Dermis blood vessel endothelial cell (primary cell): Measurements from ENCODE around the gene CRIP3. TPM values are rescaled to one million over a fixed set of nuclear protein-coding genes. Genes with fewer than 3 reads are reported as not detected.
"Not testable (repeated sequence)": the region's sequence is repeated elsewhere in the genome, so short reads cannot be mapped to it uniquely, and the experiment has no call there.

Source experiments
- DNase-seq: peaks from one replicate; pipeline ENCODE4 v3.0.0; 2010
- total RNA-seq: library from RNA; depleted of rRNA; stranded (reverse); fragments of >200 nt; gene quantifications from 2 replicates; pipeline ENCODE4 v1.2.3, GENCODE V29; 2014

CRIP3 gene
- total RNA-seq, 1 donor from 2014 or later, result 0.34 TPM

DNA sequence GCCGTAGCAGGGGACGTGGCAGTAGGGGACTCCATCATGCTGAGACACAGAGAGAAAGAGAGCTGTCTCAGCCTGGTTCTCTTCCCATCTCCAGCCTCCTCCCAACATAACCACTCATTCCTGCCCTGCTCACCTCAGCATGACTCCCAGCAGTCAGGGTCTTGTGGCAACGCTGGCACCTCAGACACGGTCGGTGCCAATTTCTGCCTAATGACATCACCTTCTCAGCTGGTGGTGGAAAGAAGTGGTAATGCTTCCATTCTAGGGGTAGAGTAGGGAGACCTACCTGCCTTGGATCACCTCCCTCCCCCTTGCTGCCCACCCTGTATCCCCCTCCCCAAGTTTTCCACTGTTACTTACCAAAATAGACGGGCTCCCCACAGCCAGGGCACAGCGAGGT, 2.5 kb downstream of the CRIP3 start:
- no peak for DNase-seq

DNA sequence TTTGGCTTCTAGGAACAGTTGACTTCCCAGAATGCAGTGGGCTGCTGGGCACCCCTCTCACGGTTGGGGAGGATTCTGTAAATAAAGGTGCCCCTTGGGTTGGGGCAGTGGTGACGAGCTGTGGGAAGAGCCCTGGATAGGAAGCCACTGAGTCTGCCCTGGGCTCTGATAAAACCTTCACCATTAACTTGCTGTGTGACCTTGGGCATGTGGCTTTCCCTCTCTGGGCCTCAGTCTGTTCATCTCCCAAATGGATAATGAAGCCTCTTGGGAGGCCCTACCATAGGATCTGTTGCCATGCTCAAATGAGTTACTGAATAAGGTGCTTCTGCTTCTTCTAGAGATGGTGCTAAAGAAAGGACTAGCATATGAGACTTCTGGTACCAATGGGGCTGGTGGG, 3.7 kb downstream of the CRIP3 start:
- no peak for DNase-seq

DNA sequence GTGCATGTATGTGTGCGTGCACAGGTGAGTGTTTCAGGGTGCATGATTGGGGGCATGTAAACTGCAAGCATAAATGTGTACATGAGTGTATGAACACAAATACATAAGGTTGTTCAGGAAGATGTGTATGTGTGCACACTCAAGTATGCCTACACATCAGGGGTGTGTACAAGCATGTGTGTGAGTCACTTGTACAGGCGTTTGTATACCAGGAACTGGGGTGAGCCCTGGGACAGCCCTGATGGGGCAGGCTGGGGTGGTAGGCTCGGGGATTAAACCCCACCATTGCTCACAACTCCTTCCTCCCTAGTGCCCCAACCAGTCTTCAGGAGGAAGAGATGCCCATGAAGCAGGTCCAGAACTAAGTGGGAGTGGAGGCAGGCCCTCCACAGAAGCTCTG, 4.3 kb downstream of the CRIP3 start:
- DNase-seq, result no peak

DNA sequence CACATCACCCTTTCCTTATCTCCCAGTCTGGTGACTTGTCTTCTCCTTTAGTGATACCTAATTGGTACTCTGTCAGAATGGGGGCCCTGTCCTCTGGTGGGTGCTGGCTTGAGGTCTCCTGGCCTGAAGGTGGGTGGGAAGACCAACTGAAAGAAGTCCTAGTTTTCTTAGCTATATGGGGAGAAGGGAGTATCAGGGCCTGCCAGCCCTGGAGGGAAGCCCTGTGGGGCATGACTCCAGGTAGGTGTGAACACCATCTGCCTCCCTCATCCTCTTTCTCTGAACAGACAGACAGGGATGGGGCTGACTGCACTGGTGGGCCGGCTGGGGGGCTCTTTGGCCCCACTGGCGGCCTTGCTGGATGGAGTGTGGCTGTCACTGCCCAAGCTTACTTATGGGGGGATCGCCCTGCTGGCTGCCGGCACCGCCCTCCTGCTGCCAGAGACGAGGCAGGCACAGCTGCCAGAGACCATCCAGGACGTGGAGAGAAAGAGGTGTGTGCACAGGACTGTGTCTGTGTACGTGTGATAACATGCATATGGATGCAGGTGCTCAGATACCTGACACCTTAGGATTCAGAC, 4.8 kb downstream of the CRIP3 start:
- no peak for DNase-seq

DNA sequence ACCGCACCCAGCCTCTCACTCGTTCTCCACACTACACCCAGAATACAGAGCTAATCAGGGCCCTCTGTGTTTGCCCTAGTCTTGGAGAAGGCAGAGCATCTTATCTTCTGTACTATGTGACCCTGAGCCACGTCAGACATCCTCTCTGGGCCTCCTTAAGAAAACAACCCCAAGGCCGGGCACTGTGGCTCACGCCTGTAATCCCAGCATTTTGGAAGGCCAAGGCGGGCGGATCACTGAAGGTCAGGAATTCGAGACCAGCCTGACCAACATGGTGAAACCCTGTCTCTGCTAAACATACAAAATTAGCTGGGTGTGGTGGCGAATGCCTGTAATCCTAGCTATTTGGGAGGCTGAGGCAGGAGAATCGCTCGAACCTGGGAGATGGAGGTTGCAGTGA, 5.6 kb downstream of the CRIP3 start:
- not testable (repeated sequence) for DNase-seq

DNA sequence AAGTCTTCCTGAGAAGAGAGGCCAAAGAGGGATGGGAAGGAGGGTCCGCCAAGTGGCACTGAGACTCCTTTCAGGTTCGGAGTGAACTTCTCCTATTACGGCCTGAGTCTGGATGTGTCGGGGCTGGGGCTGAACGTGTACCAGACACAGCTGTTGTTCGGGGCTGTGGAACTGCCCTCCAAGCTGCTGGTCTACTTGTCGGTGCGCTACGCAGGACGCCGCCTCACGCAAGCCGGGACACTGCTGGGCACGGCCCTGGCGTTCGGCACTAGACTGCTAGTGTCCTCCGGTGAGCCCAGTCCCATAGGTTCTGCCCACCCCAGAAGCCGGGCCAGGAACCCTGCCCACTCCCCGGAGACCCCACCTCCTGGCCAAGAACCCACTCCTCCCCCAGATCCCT, 6.5 kb downstream of the CRIP3 start:
- no peak for DNase-seq

DNA sequence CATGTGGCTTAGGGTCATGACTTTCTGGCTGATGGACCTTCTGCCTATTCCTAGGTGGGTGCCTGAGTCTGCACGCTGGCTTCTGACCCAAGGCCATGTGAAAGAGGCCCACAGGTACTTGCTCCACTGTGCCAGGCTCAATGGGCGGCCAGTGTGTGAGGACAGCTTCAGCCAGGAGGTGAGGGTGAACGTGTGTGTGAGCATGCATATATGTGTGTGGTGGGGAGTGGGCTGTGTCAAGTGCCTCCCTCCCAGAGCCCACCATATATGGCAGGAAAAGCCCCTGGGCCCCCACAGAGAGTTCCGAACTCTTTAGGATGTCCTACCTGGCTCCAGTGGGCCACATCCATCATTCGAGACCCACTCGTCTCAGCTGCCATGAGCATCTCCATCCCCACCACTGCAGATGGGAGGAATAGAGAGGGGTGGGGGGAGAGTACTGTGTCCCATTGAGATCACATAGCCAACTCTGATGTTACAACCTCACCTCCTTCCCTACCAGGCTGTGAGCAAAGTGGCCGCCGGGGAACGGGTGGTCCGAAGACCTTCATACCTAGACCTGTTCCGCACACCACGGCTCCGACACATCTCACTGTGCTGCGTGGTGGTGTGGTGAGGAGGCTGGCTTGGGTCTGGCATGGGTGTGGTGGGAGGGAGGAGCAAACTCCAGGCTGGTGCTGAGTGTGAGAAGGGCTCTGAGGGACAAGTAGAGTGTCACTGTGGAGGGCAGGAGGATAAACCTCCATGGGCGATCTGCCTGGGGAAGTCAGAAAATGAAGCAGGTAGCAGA, 7.3 kb downstream of the CRIP3 start:
- no peak for DNase-seq

DNA sequence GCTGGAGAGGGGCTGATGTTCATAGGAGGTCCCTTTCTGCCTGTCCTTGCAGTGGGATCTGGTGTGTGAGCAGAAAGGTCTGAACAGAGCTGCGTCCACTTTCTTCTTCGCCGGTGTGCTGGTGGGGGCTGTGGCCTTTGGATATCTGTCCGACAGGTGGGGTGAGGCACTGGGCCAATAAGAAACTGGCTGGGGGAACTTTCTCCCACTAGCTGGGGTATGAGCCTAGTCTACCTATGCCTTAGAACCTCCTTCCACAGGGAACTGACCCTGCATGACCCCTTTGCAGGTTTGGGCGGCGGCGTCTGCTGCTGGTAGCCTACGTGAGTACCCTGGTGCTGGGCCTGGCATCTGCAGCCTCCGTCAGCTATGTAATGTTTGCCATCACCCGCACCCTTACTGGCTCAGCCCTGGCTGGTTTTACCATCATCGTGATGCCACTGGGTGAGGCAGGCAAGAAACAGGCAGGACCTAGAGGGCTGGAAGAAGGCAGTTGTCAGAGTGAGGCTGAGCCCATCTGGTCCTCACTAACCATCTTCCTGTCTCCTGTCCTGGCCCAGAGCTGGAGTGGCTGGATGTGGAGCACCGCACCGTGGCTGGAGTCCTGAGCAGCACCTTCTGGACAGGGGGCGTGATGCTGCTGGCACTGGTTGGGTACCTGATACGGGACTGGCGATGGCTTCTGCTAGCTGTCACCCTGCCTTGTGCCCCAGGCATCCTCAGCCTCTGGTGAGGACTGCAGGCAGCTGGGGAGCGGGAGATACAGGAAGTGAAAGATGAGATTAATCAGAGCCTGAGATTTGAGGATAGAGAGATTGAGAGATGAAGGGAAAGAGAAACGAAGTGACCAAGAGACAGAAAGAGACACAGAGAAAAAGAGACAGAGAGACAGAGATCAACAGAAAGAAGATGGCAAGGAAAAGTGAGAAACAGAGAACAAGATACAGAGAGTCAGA, 9.0 kb downstream of the CRIP3 start:
- no peak for DNase-seq

DNA sequence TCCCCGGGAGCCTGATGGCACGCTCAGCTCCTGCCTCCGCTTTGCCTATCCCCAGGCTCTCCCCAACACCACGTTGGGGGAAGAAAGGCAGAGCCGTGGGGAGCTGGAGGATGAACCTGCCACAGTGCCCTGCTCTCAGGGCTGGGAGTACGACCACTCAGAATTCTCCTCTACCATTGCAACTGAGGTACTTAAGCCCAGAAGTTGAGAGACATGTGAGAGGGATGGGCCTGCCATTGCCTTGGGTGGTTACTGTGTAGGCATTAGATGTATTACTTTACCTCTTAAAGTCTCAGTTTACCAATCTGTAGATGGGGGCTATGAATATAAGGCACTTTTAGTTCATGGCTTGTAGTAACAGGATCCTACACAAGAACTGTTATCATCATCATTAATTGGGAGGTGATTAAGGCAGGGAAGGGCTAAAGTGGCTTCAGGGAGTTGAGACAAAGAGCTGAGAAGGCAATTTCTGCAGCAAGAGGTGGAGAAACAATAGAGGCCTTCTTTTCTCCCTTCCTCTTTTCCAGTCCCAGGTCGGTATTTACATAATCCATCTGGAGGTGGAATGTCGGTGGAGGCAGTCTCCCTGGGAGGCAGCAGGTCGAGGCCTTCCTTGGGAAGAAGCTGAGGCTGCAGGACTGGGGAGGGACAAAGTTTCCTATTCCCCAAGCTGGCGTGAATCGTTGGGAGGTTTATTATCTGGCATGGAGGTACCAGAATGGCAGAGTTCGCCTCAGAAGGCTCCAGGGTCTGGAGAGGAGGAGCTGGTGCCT, 9.9 kb downstream of the CRIP3 start:
- DNase-seq, result no peak

DNA sequence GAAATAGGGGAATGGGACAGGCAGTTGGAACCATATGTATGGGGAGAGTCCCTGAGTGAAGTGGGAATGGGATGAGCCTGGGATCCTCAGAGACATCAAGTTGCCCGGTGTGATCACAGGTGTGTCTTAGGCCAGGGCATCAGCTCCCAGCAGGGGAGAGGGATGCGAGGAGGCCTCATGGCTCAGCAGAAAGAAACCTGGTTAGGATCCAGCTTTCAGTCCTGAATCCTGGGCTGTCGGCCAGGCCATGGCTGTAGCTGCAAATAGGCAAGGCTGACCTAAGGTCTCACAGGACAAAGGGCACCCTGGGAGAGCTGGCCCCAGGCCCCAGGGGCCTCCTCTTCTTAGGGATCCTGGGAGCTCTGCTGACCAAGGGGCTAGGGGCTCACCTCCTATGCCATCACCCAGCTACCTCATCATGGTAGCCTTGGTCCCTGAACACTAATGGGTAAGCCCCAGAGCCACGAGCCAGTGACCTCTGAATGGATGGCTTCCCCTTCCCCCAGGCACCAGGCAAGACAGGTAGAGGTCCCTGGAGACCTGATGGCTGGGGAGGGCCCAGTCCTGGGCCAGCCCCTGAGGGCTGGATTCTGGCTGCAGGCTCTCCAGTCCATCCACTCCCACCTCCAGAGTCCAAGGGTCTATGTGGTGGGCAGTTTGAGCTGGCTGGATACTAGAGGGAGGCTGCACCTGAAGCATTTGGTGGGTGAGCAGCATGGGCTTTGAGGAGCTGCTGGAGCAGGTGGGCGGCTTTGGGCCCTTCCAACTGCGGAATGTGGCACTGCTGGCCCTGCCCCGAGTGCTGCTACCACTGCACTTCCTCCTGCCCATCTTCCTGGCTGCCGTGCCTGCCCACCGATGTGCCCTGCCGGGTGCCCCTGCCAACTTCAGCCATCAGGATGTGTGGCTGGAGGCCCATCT, 10.7 kb downstream of the CRIP3 start, which contains the start of gene SLC22A7:
Gene SLC22A7 (plus strand): TSS at position 617 of the 921 bp plus-strand sequence. CDS start 99 bp downstream, at position 716.
- no peak for DNase-seq

DNA sequence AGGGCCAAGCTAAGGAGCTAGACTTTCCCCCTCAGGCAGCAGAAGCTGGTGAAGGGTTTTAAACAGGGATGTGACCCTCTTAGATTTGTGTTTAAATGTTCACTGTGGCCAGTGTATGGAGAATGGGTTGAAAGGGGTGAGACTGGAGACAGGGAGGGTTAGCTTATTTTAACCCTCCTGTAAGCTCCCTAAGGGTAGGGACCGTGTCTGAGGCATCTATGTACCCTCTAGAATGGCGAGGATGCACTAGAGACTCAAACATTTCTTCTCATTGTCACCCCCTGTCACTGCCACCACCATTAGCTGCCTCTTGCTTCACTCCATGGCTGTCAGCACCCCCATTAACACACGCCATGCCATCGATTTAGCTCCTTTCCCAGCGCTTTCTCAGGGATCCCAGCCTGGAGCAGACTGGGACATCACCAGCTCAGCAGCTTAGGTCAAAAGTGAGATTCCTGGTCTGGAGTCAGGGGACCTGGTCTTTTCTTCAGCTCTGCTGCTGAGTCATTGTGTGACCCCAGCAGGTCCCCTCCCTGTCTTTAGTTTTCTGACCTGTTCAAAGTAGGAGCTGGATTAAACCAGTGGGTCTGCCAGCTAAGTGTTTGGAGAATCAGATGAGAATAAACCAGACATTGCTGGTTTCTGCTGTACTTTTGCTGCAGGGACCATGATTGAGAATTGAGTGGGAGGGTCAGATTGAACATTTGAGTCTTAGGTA, 11.7 kb downstream of the CRIP3 start:
- no peak for DNase-seq

DNA sequence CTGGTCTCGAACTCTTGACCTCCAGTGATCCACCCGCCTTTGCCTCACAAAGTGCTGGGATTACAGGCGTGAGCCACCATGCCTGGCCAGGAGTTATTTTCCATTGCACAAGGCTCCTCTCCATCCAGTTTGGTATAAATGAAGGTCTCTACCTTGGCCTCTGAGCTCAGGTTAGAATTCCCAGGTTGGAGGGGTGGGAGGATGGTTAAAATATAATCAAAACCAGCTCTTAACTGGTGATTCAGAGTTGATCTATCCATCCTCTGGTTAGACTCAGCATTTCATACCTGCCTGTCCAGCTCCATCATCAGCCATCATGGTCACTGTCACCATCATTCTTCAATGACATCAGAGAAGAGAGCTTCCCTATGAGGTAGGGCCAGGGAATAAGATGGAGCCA, 13.2 kb downstream of the CRIP3 start:
- DNase-seq, result no peak

DNA sequence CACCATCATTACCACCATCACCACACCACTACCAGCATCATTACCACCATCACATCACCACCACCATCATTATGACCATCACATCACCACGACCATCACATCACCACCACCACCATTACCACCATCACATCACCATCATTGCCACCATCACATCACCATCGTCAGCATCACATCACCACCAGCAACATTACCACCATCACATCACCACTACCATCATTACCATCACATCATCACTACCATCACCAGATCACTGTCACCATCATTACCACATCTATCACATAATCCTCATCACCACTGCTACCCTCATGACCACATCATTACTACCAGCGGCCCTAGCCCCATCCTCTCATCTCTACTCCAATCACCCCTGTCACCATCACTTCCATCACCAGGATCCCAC, 14.1 kb downstream of the CRIP3 start:
- no peak for DNase-seq

DNA sequence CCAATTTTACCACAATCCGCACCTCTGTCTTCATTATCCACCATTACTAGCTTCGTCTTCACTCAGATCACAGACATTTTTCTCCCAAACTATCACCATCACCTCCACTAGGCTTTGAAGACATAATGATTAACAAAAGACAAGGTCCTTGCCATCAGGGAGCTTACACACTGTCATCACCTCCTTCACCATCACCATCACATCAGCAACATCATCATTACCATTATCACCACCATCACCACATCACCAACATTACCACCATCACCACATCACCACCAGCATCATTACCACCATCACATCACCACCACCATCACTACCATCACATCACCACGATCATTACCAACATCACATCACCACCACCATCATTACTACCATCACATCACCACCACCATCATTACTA, 14.9 kb downstream of the CRIP3 start:
- no peak for DNase-seq

DNA sequence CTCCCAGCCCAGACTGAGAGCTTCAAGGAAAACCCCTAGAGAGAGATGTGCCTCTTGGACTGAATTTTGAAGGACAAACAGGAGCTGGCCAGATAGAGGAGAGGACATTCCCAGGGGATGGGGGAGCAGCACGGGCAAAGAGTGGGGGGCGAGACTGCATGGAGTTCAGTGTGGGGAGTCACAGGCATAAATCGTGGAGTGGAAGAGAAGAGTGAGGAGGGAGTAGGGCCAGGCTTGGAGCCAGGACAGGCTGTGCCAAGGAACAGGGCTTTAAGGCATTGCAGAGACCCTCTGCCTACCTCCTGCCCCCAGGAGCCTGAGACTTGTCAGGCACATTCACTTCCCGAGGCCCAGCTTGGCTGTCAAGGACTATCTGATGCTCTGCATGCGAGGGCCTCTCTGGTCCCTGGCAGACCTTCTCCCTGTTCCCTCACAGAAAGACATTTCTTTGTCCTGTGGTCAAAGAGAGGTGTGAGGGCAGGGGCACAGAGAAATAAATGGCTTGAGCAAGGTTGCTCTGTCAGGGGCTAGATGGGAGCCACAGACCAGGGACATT, 15.8 kb downstream of the CRIP3 start:
- no peak for DNase-seq

DNA sequence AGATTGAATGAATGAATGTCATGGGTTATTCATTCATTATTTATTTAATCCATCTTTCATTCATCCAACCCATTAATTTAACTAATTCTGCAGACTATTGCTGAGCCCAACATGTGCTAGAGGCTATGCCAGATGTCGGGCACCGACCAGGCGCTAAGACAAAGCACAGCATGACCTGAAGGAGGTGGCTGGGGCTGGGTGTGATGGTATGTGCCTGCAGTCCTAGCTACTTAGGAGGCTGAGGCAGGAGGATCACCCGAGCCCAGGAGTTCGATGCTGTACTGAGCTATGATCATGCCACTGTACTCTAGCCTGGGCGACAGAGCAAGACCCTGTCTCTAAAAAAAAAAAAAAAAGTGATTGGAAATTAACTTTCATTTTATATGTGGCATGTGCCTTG, 16.3 kb downstream of the CRIP3 start:
- DNase-seq, result no peak

DNA sequence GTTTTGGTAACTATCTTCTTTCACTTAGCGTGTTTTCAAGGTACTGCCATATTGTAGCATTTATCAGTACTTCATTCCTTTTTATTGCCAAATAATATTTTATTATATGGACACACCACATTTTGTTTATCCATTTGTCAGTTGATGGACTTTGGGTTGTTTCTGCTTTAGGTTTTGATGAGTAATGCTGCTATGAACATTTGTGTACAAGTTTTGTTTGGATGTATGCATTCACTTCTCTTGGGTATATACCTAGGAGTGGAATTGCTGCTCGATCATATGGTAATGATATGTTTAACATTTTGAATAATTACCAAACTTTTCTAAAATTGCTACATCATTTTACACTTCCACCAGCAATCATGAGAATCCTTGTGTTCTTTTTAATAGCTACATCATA, 16.9 kb downstream of the CRIP3 start:
- DNase-seq, result no peak

DNA sequence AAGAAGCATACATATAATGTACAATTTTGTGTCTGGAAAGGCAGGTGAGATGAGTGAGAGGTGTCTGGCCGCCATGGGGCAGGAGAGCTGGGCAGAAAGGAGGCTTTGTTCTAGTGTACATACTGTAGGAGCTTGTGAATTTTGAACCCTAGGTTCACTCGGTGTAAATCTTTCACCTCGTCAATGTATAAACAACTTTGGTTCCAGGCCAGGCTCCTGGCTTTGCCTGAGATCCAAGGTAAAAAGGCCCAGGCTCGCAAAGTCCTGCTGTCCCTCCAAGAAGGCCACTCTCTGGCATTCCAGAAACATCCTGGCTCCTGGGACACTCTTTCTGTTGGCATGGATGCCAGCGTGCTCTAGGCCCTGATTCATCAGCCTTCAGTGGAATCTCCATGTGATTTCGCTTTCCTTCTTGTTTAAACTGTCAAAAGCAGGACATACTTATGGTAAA, 17.7 kb downstream of the CRIP3 start:
- DNase-seq, result no peak

DNA sequence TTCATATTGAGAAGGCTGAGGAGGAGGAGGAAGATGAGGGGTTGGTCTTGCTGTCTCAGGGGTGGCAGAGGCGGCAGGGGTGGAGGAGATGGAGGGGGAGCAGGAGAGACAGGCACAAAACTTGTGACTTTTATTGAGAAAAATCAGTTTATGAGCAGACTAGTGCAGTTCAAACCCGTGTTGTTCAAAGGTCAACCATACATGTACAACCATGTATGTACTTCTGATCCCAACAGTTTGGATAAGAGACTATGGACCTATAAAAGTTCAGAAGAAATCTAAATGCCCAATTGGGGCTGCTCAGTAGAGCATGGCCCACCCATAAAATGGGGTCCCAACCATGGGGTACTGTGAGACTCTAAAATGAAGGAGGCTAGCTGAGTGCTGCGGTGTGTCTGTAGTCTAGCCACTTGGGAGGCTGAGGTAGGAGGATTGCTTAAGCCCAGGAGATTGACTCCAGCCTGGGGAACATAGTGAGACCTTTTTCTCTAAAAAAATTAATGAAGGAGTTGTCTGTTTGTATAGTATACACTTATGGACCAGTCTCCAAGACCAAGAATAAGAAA, 18.2 kb downstream of the CRIP3 start:
- no peak for DNase-seq
